Psoas muscle (tissue), 8 donors: ENCODE data around the gene LIPT2. TPM values are rescaled to one million over a fixed set of nuclear protein-coding genes. Genes with fewer than 3 reads are reported as not detected.
A peak's percentile ranks its signal among the peaks of the same experiment; 100 is the strongest.

Experiments
- ATAC-seq, 4 donors: fragments of 200-7000 bp; cut with Tn5 transposase; one replicate each; pipeline ENCODE4 v1.9.1; 2020; ENCODE audit warnings: moderate library complexity in 3 of 4, mild to moderate bottlenecking in 2 of 4
- DNase-seq, 2 donors: peaks; one replicate each; pipeline ENCODE4 v3.0.0-alpha.2; 2020
- H3K27ac ChIP-seq: fragments of 200-600 bp; one replicate; pipeline ENCODE4 v1.8.0; 2022
- H3K27me3 ChIP-seq, 3 donors: fragments of 200-600 bp in 1 of 3; one replicate each; pipeline versions ENCODE4 v1.6.1 to v1.8.0; 2013 to 2022; ENCODE audit warnings: low read length in 2 of 3, mild to moderate bottlenecking in 2 of 3, moderate library complexity in 1 of 3; ENCODE audit not compliant: insufficient read depth in 3 of 3
- H3K36me3 ChIP-seq, 2 donors: fragments of 200-600 bp in 1 of 2; one replicate each; pipeline versions ENCODE4 v1.6.1 to v1.8.0; 2013 to 2022; ENCODE audit warnings: low read depth in 1 of 2, mild to moderate bottlenecking in 1 of 2, moderate library complexity in 1 of 2; ENCODE audit not compliant: insufficient read depth in 1 of 2
- H3K4me1 ChIP-seq: fragments of 200-600 bp; one replicate; pipeline ENCODE4 v1.8.0; 2022
- H3K4me3 ChIP-seq: fragments of 200-600 bp; one replicate; pipeline ENCODE4 v1.8.0; 2022; ENCODE audit warnings: mild to moderate bottlenecking
- H3K9me3 ChIP-seq: fragments of 200-600 bp; one replicate; pipeline ENCODE4 v1.8.0; 2022
- whole genome bisulfite sequencing, 3 donors: extraction: QIAGEN DNeasy Blood & Tissue Kit; methylation state at CpG; one replicate each; pipeline versions ENCODE4 v1.1.6 to v1.1.7; 2013; 5-methylcytosine and 5-hydroxymethylcytosine counted together
- intact Hi-C, 2 donors: fragments of 100-400 bp; cut with DNase I; formaldehyde crosslinking; loops; one replicate each; pipeline versions ENCODE4 v1.11.0 to v1.14.2; 2022
- polyA plus RNA-seq, 3 donors: library from polyadenylated mRNA; stranded (reverse); fragments of 200-250 nt; gene quantifications; one replicate each; pipeline ENCODE4 v1.2.3, GENCODE V29; 2013
- total RNA-seq, 4 donors: library from RNA; stranded (reverse); fragmentation: NEBNext Ultra II Directional in 2 of 4; extraction: Animal tissue kit (Norgen Biotek cat#: 25700) in 2 of 4; gene quantifications; one replicate each; pipeline versions ENCODE4 v1.2.1 to v1.2.4, GENCODE V29; 2021 to 2023
- TF ChIP-seq, protein P1 (sequence below): fragments of 200-600 bp; IDR thresholded peaks from one replicate; pipeline ENCODE4 v1.8.0; 2022; ENCODE audit warnings: antibody characterized with exemption
- donor health status: healthy with polysubstance abuse.
- donor health status: DM: no; HTN: no; CAD: no; lungs with moderate emphysema.
- donor health status: Bipolar disorder and iron deficiency.
- donor health status: healthy.
- donor health status: DM: yes; HTN: yes; CAD: no.
- donor health status: DM: no; HTN: no; CAD: no.
- donor health status: DM: no; HTN: no; CAD: no.
- donor health status: DM: yes; HTN: yes; CAD: no.

Gene LIPT2
- total and polyA plus RNA-seq, 7 donors = 0.94 to 5.4 (median 4.3) TPM

DNA sequence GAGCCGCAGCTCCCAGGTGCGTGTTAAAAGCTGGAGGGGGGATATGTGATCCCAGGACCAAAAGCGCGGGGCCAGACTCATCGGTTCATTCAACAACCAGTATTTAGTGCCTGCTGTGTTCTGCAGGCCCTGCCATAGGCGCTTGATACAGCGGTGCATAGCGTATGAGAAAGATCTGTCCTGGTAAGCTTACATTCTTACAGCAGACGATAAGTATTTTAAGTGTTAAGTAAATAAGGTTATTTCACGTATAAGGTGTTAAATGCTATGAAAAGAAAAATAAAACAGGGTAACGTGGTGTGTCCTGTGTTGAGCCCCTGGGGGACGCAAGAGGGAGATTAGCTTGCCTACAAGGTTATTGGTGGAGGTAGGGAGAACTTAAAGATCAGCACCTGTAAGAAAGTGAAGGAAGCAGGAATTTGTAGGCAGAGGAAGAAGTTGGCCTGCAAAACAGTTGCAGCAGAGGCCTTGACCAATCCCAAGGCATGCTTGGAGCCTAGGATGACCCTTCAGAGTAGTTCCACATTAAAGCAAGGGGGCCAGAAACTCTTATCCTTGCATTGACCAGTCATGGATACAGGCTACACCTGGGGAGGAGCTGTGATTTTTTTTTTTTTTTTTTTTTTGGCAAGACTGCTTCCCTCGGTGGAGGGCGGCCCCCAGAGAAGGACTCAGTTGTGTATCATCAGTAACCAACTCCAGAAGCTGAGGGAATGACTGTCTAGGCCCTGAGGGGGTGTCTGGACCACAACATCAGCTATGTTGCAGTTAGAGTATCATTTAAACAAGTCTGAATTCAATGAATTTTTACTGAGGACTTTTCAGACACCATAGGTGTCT is 487 bp upstream of the LIPT2 start:
- ATAC-seq (no peak), DNase-seq (no peak)
- peak overlapping the region; percentile 97 for H3K4me3 ChIP-seq
- no peaks in the 10 kb centered on the region for H3K9me3 ChIP-seq
- peaks cover 0 to 4% of the 10 kb centered on the region in 2 donors for H3K36me3 ChIP-seq
- H3K27ac ChIP-seq = peak overlapping the region; percentile 99
- no peaks in the 10 kb centered on the region for H3K27me3 ChIP-seq
- 11 to 18% (median 15%) methylated on average over 13 to 14 of the region's 14 CpGs for WGBS, 3 donors
- TF ChIP-seq, protein P1, sequence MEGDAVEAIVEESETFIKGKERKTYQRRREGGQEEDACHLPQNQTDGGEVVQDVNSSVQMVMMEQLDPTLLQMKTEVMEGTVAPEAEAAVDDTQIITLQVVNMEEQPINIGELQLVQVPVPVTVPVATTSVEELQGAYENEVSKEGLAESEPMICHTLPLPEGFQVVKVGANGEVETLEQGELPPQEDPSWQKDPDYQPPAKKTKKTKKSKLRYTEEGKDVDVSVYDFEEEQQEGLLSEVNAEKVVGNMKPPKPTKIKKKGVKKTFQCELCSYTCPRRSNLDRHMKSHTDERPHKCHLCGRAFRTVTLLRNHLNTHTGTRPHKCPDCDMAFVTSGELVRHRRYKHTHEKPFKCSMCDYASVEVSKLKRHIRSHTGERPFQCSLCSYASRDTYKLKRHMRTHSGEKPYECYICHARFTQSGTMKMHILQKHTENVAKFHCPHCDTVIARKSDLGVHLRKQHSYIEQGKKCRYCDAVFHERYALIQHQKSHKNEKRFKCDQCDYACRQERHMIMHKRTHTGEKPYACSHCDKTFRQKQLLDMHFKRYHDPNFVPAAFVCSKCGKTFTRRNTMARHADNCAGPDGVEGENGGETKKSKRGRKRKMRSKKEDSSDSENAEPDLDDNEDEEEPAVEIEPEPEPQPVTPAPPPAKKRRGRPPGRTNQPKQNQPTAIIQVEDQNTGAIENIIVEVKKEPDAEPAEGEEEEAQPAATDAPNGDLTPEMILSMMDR = no peak
- H3K4me1 ChIP-seq = peaks cover 20% of the 10 kb centered on the region
- intact Hi-C loops = no loop called here

DNA sequence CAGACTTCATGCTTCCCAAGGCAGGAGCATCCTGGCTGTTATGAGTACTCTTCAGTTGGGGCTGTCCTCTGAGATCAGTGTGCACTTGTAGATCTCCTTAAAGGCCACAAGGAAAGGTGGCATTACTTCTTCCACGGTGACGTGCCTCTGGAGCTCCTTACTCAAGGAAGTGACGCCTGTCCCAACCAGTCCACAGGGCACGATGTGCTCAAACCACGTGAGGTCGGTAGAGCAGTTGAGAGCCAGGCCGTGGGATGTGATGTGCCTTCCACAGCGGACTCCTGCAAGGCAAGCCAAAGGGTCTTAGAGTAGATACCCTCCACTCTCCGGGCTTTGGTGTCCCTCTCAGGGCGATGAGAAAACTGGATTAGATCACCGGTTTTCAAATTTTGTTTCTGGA is 1.4 kb downstream of the LIPT2 start:
- ATAC-seq = no peak
- intact Hi-C loops = no loop called here
- TF ChIP-seq, protein P1 = no peak
- Histone ChIP-seq H3K27ac (no peak overlapping the region), H3K4me3 (peak overlapping the region; percentile 97), H3K9me3 (no peaks in the 10 kb centered on the region), H3K27me3 (no peaks in the 10 kb centered on the region), H3K4me1 (peaks cover 20% of the 10 kb centered on the region), H3K36me3 (peaks cover 0 to 4% of the 10 kb centered on the region in 2 donors)
- WGBS, 3 donors = 73 to 86% (median 77%) methylated on average over 11 of the region's 11 CpGs
- no peak for DNase-seq

DNA sequence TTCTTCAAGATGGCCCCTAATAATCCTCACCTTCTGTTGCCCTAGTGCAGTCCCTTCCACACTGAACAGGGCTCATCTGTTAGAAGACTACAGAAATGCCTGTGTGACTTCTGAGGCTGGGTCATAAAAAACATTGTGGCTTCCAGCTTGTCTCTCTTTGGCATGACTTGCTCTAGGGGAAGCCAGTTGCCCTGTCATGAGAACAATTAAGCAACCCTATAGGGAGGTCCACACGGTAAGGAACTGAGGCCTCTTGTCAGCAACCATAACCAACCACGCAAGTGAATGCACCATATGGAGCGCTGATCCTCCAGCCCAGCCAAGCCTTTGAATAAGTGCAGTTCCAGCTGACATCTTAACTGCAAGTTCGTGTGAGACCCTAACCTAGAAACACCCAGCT is 2.6 kb downstream of the LIPT2 start:
- TF ChIP-seq, protein P1 = no peak
- H3K9me3 ChIP-seq = no peaks in the 10 kb centered on the region
- peaks cover 20% of the 10 kb centered on the region for H3K4me1 ChIP-seq
- no peak for DNase-seq
- ATAC-seq = no peak
- peaks cover 0 to 4% of the 10 kb centered on the region in 2 donors for H3K36me3 ChIP-seq
- intact Hi-C loops = no loop called here
- H3K27me3 ChIP-seq = no peaks in the 10 kb centered on the region
- no peak overlapping the region for H3K4me3 ChIP-seq
- no peak overlapping the region for H3K27ac ChIP-seq
- 77 to 86% (median 81%) methylated on average over 4 of the region's 4 CpGs for WGBS, 3 donors

DNA sequence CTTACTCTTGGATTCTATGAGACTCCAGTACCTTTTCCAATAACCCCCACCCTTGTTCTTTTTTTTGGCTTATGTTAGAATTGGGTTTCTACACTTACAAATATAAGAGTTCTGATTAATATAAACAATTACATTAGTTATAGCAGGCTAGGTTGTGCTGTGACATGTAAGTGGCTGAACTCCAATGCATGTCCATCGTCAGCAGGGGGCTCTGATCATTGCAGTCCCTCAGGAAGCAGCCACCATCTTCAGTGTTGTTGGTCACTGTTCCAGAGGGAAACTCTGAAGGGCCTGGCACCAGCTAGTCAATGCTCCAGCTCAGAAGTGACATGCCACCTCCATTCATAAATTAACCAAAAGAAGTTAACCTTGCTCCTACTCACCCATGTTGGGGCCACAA is 5.6 kb downstream of the LIPT2 start:
- 77 to 94% (median 89%) methylated on average over 1 of the region's 1 CpG for WGBS, 3 donors
- peaks cover 0 to 4% of the 10 kb centered on the region in 2 donors for H3K36me3 ChIP-seq
- intact Hi-C loops = no loop called here
- H3K27ac ChIP-seq = no peak overlapping the region
- no peak overlapping the region for H3K4me3 ChIP-seq
- no peaks in the 10 kb centered on the region for H3K27me3 ChIP-seq
- ATAC-seq (no peak), DNase-seq (no peak)
- no peaks in the 10 kb centered on the region for H3K9me3 ChIP-seq
- TF ChIP-seq, protein P1 = no peak
- peaks cover 11% of the 10 kb centered on the region for H3K4me1 ChIP-seq

DNA sequence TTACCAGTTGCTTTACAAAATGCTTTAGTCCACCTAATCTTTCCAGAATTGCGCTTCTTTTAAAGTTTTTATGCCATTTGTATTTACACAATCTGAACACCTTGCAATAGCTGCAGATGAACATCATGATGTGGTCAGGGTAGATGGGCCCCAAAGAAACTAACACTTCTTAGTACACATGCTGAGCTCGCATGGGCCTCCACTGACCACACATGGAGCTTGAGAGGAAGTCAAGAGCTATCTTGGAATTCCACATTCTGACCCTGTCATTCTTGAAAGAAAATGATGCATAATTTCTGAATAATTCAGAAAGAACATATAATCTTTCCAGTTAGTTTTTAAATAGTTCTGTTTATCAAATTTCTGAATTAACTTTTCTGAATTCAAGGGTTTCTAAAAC is 7.7 kb downstream of the LIPT2 start:
- Histone ChIP-seq H3K4me3 (no peak overlapping the region), H3K36me3 (no peaks in the 10 kb centered on the region), H3K27ac (no peak overlapping the region), H3K4me1 (no peaks in the 10 kb centered on the region), H3K9me3 (no peaks in the 10 kb centered on the region), H3K27me3 (no peaks in the 10 kb centered on the region)
- TF ChIP-seq, protein P1 = no peak
- DNase-seq (no peak), ATAC-seq (no peak)
- intact Hi-C loops = no loop called here
- 89 to 96% (median 90%) methylated on average over 2 of the region's 2 CpGs for WGBS, 3 donors
